H9 (cell line): ENCODE data around the gene TRPV5. TPM values are rescaled to one million over a fixed set of nuclear protein-coding genes. Genes with fewer than 3 reads are reported as not detected.

Experiments
- DNase-seq: peaks from one replicate; pipeline ENCODE4 v3.0.0-alpha.2; 2017
- H2AFZ ChIP-seq: one replicate; pipeline ENCODE4 v1.6.1; 2013; ENCODE audit warnings: mild to moderate bottlenecking, low read length, control low read depth, moderate library complexity
- H2AK5ac ChIP-seq: 2 replicates; pipeline ENCODE4 v1.6.1; 2013; ENCODE audit warnings: low read length, control low read depth, mixed read lengths; ENCODE audit not compliant: insufficient read length
- H2BK120ac ChIP-seq: one replicate; pipeline ENCODE4 v1.6.1; 2013; ENCODE audit warnings: low read depth, mild to moderate bottlenecking, low read length, control low read depth, inconsistent platforms; ENCODE audit not compliant: poor library complexity, severe bottlenecking
- H2BK12ac ChIP-seq: 2 replicates; pipeline ENCODE4 v1.6.1; 2013; ENCODE audit warnings: low read length, control low read depth, mixed read lengths, low read depth; ENCODE audit not compliant: insufficient read length
- H2BK15ac ChIP-seq: 2 replicates; pipeline ENCODE4 v1.6.1; 2013; ENCODE audit warnings: low read depth, low read length, control low read depth
- H2BK20ac ChIP-seq: one replicate; pipeline ENCODE4 v1.6.1; 2013; ENCODE audit warnings: low read depth, mild to moderate bottlenecking, low read length, control low read depth, inconsistent platforms; ENCODE audit not compliant: poor library complexity, severe bottlenecking
- H2BK5ac ChIP-seq: 2 replicates; pipeline ENCODE4 v1.6.1; 2013; ENCODE audit warnings: low read length, control low read depth, mixed read lengths; ENCODE audit not compliant: insufficient read length
- H3K14ac ChIP-seq: 2 replicates; pipeline ENCODE4 v1.6.1; 2013; ENCODE audit warnings: low read length, control low read depth; ENCODE audit not compliant: insufficient read depth
- H3K18ac ChIP-seq: 2 replicates; pipeline ENCODE4 v1.6.1; 2013; ENCODE audit warnings: low read depth, mild to moderate bottlenecking, mixed read lengths, low read length, control low read depth; ENCODE audit not compliant: insufficient read length
- H3K23ac ChIP-seq: 2 replicates; pipeline ENCODE4 v1.6.1; 2013; ENCODE audit warnings: low read length, control low read depth, mixed read lengths, low read depth; ENCODE audit not compliant: insufficient read length
- H3K23me2 ChIP-seq: 2 replicates; pipeline ENCODE4 v1.6.1; 2013; ENCODE audit warnings: low read depth, mild to moderate bottlenecking, mixed read lengths, low read length, control low read depth; ENCODE audit not compliant: insufficient read length, poor library complexity, severe bottlenecking
- H3K27ac ChIP-seq: 2 replicates; pipeline ENCODE4 v1.5.1; 2013; ENCODE audit warnings: low read length, control low read depth, mixed read lengths, low read depth; ENCODE audit not compliant: insufficient read length
- H3K27me3 ChIP-seq: 2 replicates; pipeline ENCODE4 v1.6.1; 2013; ENCODE audit warnings: low read length, control low read depth, inconsistent platforms; ENCODE audit not compliant: insufficient read depth
- H3K4ac ChIP-seq: 2 replicates; pipeline ENCODE4 v1.6.1; 2013; ENCODE audit warnings: low read depth, mild to moderate bottlenecking, control low read depth, inconsistent platforms, low read length, moderate library complexity
- H3K4me1 ChIP-seq: 2 replicates; pipeline ENCODE4 v1.6.1; 2013; ENCODE audit warnings: low read length, control low read depth, inconsistent platforms; ENCODE audit not compliant: insufficient read depth
- H3K4me2 ChIP-seq: 2 replicates; pipeline ENCODE4 v1.6.1; 2013; ENCODE audit warnings: low read length, control low read depth, mixed read lengths; ENCODE audit not compliant: insufficient read length, insufficient read depth
- H3K56ac ChIP-seq: 2 replicates; pipeline ENCODE4 v1.6.1; 2013; ENCODE audit warnings: low read depth, mild to moderate bottlenecking, mixed read lengths, low read length, control low read depth; ENCODE audit not compliant: insufficient read length
- H3K79me1 ChIP-seq: 2 replicates; pipeline ENCODE4 v1.6.1; 2013; ENCODE audit warnings: low read depth, mild to moderate bottlenecking, moderate library complexity, low read length, control low read depth, inconsistent platforms; ENCODE audit not compliant: insufficient read depth, poor library complexity, severe bottlenecking
- H3K79me2 ChIP-seq: 2 replicates; pipeline ENCODE4 v1.6.1; 2013; ENCODE audit warnings: low read length, control low read depth, inconsistent platforms; ENCODE audit not compliant: insufficient read depth
- H3K9ac ChIP-seq: 2 replicates; pipeline ENCODE4 v1.6.1; 2013; ENCODE audit warnings: low read length, control low read depth, mixed read lengths; ENCODE audit not compliant: insufficient read length; ENCODE audit errors: extremely low read depth
- H3K9me3 ChIP-seq: one replicate; pipeline ENCODE4 v1.6.1; 2013; ENCODE audit warnings: low read depth, low read length, inconsistent platforms; ENCODE audit not compliant: control insufficient read depth
- H3T11ph ChIP-seq: one replicate; pipeline ENCODE4 v1.6.1; 2013; ENCODE audit warnings: mild to moderate bottlenecking, low read length, control low read depth, inconsistent platforms
- H4K20me1 ChIP-seq: one replicate; pipeline ENCODE4 v1.6.1; 2013; ENCODE audit not compliant: control insufficient read depth, insufficient read length, insufficient read depth
- H4K5ac ChIP-seq: 2 replicates; pipeline ENCODE4 v1.6.1; 2013; ENCODE audit warnings: low read depth, mild to moderate bottlenecking, mixed read lengths, low read length, control low read depth; ENCODE audit not compliant: insufficient read length
- H4K8ac ChIP-seq: replicated peaks from 2 replicates; pipeline ENCODE4 v1.6.1; 2013; ENCODE audit warnings: low read length, control low read depth, mixed read lengths, low read depth; ENCODE audit not compliant: insufficient read length
- H4K91ac ChIP-seq: 2 replicates; pipeline ENCODE4 v1.6.1; 2013; ENCODE audit warnings: low read depth, mild to moderate bottlenecking, moderate library complexity, mixed read lengths, low read length, control low read depth; ENCODE audit not compliant: insufficient read length
- H3K27ac Mint-ChIP-seq, 3 experiments: 2 replicates in 2 of 3; 3 replicates in 1 of 3; pipeline ENCODE4 v1.8.0; 2020 to 2021; ENCODE audit warnings: mixed read lengths in 3 of 3, mild to moderate bottlenecking in 1 of 3, moderate library complexity in 1 of 3
- H3K27me3 Mint-ChIP-seq: 2 replicates; pipeline ENCODE4 v1.8.0; 2021; ENCODE audit warnings: low read depth, mild to moderate bottlenecking, moderate library complexity, mixed read lengths
- H3K36me3 Mint-ChIP-seq, 3 experiments: 2 replicates in 2 of 3; 3 replicates in 1 of 3; pipeline ENCODE4 v1.8.0; 2020 to 2021; ENCODE audit warnings: low read depth in 3 of 3, mixed read lengths in 3 of 3; ENCODE audit not compliant: insufficient read depth in 1 of 3
- H3K4me1 Mint-ChIP-seq, 2 experiments: 2 replicates each; pipeline ENCODE4 v1.8.0; 2020; ENCODE audit warnings: mixed read lengths in 2 of 2
- H3K4me3 Mint-ChIP-seq, 2 experiments: 2 replicates in 1 of 2; 3 replicates in 1 of 2; pipeline ENCODE4 v1.8.0; 2020 to 2021; ENCODE audit warnings: mild to moderate bottlenecking in 2 of 2, mixed read lengths in 2 of 2, moderate library complexity in 1 of 2
- H3K9me3 Mint-ChIP-seq, 2 experiments: 2 replicates in 1 of 2; 3 replicates in 1 of 2; pipeline ENCODE4 v1.8.0; 2020; ENCODE audit warnings: mild to moderate bottlenecking in 2 of 2, mixed read lengths in 2 of 2, moderate library complexity in 1 of 2
- WGBS: extraction: QIAGEN DNeasy Blood & Tissue Kit; methylation state at CpG from one replicate; pipeline ENCODE4 v1.1.7; 2013; ENCODE audit warnings: missing lambda C conversion rate, low lambda C conversion rate, mixed read lengths; ENCODE audit not compliant: insufficient read length; ENCODE audit errors: extremely low coverage; 5-methylcytosine and 5-hydroxymethylcytosine counted together
- total RNA-seq: library from RNA; stranded (reverse); gene quantifications from 2 replicates; pipeline ENCODE4 v1.2.1, GENCODE V29; 2021
- TF ChIP-seq, protein P1 (sequence below): fragments of 200-600 bp; sonication (generic); conservative IDR thresholded peaks from 3 replicates; pipeline ENCODE4 v1.8.0; 2021; ENCODE audit warnings: antibody characterized with exemption, mild to moderate bottlenecking

Gene TRPV5
- total RNA-seq, 1 experiment from 2014 or later, result not detected

DNA sequence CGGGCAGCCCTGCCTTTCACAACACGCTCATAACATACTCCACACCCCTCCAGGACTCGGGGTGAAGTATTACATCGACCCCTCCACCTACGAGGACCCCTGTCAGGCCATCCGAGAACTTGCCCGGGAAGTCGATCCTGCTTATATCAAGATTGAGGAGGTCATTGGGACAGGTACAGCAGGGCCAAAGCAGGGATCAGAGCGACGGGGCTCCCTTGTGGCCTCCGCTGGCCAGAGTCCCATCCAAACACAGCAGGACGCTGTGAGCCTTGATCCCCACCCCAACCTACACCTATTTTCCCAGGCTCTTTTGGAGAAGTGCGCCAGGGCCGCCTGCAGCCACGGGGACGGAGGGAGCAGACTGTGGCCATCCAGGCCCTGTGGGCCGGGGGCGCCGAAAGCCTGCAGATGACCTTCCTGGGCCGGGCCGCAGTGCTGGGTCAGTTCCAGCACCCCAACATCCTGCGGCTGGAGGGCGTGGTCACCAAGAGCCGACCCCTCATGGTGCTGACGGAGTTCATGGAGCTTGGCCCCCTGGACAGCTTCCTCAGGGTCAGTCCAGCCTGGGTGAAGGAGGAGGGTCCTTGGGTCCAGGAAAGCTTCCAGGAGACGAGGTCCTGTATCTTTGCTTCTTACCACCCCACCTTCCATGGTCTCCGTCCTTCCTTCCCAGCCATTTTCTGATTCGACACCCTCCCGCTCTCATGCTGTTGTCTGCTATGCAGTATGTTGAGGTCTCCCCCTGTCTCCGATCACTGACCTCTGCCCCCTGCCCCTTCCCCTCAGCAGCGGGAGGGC is 65.2 kb downstream of the TRPV5 start:
- Histone ChIP-seq H2AFZ (no peak overlapping the region), H2BK12ac (no peak overlapping the region), H3K27me3 (no peaks in the 10 kb centered on the region), H3K79me2 (no peaks in the 10 kb centered on the region), H4K20me1 (no peaks in the 10 kb centered on the region), H4K5ac (no peak overlapping the region), H3K4me2 (no peak overlapping the region), H2BK5ac (no peak overlapping the region), H3K27ac (no peak overlapping the region), H3K4ac (no peak overlapping the region), H2BK120ac (no peak overlapping the region), H3K23ac (no peak overlapping the region), H3K56ac (no peak overlapping the region), H3T11ph (no peak overlapping the region), H4K8ac (no peak overlapping the region), H3K23me2 (no peaks in the 10 kb centered on the region), H2BK20ac (no peak overlapping the region), H3K9me3 (no peaks in the 10 kb centered on the region), H2BK15ac (no peak overlapping the region), H3K4me1 (no peaks in the 10 kb centered on the region; the same call in 1 of the 2 replicates), H3K79me1 (no peaks in the 10 kb centered on the region), H3K18ac (no peak overlapping the region), H4K91ac (no peak overlapping the region), H3K9ac (no peak overlapping the region), H2AK5ac (no peak overlapping the region), H3K14ac (no peak overlapping the region)
- TF ChIP-seq, protein P1, sequence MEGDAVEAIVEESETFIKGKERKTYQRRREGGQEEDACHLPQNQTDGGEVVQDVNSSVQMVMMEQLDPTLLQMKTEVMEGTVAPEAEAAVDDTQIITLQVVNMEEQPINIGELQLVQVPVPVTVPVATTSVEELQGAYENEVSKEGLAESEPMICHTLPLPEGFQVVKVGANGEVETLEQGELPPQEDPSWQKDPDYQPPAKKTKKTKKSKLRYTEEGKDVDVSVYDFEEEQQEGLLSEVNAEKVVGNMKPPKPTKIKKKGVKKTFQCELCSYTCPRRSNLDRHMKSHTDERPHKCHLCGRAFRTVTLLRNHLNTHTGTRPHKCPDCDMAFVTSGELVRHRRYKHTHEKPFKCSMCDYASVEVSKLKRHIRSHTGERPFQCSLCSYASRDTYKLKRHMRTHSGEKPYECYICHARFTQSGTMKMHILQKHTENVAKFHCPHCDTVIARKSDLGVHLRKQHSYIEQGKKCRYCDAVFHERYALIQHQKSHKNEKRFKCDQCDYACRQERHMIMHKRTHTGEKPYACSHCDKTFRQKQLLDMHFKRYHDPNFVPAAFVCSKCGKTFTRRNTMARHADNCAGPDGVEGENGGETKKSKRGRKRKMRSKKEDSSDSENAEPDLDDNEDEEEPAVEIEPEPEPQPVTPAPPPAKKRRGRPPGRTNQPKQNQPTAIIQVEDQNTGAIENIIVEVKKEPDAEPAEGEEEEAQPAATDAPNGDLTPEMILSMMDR, result no peak
- DNase-seq, result no peak
- H3K27me3 Mint-ChIP-seq, result peaks cover 5% of the 10 kb centered on the region; the same call in 1 of the 2 replicates
- no peaks in the 10 kb centered on the region; a peak in 1 of 5 replicates for H3K9me3 Mint-ChIP-seq
- H3K27ac Mint-ChIP-seq, result 0 out of 7 replicates have a peak overlapping the region, but pooled peaks of 1 of the 3 experiments have one; percentile 67
- peaks cover 11 to 19% of the 10 kb centered on the region in 2 experiments for H3K4me1 Mint-ChIP-seq
- peaks cover 0 to 22% (median 5%) of the 10 kb centered on the region in 3 experiments; a peak in 5 of 7 replicates for H3K36me3 Mint-ChIP-seq
- H3K4me3 Mint-ChIP-seq, result no peak overlapping the region
- WGBS, result no CpG with 5 or more reads among the region's 31 CpGs
